ENCODE results near the gene NUP42. TPM values are rescaled to one million over a fixed set of nuclear protein-coding genes. Genes with fewer than 3 reads are reported as not detected.

The NUP42 gene
- total and polyA plus RNA-seq, 9 of the 15 experiments (the other 6 are each of a cell fraction or from before 2014, with no cell fraction given): 41.8 to 86.4 (median 71.2) TPM

DNA sequence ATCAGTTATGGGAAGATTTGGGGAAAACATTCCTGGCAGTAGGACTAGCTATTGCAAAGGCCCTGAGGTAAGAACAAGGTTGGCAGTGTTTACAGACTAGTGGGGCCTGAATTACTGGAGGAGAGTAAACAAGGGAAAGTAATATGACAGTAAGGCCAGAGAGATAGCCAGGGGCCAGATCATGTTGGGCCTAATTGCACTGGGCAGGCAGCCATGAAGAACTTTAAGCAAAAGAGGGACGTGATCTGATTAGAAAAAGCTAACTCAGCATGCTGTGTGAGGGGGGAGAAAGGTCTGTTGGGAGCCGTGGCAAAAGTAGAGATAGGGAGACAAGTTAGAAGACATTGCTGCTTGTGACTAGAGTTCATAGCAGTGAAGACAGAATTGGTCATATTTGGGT is 9.2 kb downstream of the NUP42 start (continued):
- TF ChIP-seq, protein P1, sequence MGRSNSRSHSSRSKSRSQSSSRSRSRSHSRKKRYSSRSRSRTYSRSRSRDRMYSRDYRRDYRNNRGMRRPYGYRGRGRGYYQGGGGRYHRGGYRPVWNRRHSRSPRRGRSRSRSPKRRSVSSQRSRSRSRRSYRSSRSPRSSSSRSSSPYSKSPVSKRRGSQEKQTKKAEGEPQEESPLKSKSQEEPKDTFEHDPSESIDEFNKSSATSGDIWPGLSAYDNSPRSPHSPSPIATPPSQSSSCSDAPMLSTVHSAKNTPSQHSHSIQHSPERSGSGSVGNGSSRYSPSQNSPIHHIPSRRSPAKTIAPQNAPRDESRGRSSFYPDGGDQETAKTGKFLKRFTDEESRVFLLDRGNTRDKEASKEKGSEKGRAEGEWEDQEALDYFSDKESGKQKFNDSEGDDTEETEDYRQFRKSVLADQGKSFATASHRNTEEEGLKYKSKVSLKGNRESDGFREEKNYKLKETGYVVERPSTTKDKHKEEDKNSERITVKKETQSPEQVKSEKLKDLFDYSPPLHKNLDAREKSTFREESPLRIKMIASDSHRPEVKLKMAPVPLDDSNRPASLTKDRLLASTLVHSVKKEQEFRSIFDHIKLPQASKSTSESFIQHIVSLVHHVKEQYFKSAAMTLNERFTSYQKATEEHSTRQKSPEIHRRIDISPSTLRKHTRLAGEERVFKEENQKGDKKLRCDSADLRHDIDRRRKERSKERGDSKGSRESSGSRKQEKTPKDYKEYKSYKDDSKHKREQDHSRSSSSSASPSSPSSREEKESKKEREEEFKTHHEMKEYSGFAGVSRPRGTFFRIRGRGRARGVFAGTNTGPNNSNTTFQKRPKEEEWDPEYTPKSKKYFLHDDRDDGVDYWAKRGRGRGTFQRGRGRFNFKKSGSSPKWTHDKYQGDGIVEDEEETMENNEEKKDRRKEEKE (IDR thresholded peaks at IDR 0.05; ENCODE audit: borderline replicate concordance in 1 of 2, control insufficient read depth in 1 of 2, low read depth in 2 of 2, low read length in 1 of 2): no peak
- TF ChIP-seq ZNF140 (CRISPR knock-in tag; IDR thresholded peaks at IDR 0.05) (no peak), BMI1 (IDR thresholded peaks at IDR 0.05; ENCODE audit: low read length) (no peak), PHTF2 (CRISPR knock-in tag; IDR thresholded peaks at IDR 0.05) (no peak), STAT5B (CRISPR knock-in tag; IDR thresholded peaks at IDR 0.05) (no peak), DPF2 (IDR thresholded peaks at IDR 0.05) (peak; percentile 98), KAT8 (IDR thresholded peaks at IDR 0.05; ENCODE audit: low read depth) (no peak), ETS2 (tag; IDR thresholded peaks at IDR 0.05; ENCODE audit: borderline replicate concordance, poor library complexity, severe bottlenecking) (no peak)
- TF ChIP-seq, protein P2, sequence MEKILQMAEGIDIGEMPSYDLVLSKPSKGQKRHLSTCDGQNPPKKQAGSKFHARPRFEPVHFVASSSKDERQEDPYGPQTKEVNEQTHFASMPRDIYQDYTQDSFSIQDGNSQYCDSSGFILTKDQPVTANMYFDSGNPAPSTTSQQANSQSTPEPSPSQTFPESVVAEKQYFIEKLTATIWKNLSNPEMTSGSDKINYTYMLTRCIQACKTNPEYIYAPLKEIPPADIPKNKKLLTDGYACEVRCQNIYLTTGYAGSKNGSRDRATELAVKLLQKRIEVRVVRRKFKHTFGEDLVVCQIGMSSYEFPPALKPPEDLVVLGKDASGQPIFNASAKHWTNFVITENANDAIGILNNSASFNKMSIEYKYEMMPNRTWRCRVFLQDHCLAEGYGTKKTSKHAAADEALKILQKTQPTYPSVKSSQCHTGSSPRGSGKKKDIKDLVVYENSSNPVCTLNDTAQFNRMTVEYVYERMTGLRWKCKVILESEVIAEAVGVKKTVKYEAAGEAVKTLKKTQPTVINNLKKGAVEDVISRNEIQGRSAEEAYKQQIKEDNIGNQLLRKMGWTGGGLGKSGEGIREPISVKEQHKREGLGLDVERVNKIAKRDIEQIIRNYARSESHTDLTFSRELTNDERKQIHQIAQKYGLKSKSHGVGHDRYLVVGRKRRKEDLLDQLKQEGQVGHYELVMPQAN (IDR thresholded peaks at IDR 0.05; ENCODE audit: borderline replicate concordance): no peak
- TF ChIP-seq, protein P3, sequence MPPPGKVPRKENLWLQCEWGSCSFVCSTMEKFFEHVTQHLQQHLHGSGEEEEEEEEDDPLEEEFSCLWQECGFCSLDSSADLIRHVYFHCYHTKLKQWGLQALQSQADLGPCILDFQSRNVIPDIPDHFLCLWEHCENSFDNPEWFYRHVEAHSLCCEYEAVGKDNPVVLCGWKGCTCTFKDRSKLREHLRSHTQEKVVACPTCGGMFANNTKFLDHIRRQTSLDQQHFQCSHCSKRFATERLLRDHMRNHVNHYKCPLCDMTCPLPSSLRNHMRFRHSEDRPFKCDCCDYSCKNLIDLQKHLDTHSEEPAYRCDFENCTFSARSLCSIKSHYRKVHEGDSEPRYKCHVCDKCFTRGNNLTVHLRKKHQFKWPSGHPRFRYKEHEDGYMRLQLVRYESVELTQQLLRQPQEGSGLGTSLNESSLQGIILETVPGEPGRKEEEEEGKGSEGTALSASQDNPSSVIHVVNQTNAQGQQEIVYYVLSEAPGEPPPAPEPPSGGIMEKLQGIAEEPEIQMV (tag; conservative IDR thresholded peaks at IDR 0.05; ENCODE audit: low read depth): no peak
- TF ChIP-seq, protein P4, sequence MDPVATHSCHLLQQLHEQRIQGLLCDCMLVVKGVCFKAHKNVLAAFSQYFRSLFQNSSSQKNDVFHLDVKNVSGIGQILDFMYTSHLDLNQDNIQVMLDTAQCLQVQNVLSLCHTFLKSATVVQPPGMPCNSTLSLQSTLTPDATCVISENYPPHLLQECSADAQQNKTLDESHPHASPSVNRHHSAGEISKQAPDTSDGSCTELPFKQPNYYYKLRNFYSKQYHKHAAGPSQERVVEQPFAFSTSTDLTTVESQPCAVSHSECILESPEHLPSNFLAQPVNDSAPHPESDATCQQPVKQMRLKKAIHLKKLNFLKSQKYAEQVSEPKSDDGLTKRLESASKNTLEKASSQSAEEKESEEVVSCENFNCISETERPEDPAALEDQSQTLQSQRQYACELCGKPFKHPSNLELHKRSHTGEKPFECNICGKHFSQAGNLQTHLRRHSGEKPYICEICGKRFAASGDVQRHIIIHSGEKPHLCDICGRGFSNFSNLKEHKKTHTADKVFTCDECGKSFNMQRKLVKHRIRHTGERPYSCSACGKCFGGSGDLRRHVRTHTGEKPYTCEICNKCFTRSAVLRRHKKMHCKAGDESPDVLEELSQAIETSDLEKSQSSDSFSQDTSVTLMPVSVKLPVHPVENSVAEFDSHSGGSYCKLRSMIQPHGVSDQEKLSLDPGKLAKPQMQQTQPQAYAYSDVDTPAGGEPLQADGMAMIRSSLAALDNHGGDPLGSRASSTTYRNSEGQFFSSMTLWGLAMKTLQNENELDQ (CRISPR knock-in tag; IDR thresholded peaks at IDR 0.05; ENCODE audit: borderline replicate concordance): no peak
- TF ChIP-seq, protein P5, sequence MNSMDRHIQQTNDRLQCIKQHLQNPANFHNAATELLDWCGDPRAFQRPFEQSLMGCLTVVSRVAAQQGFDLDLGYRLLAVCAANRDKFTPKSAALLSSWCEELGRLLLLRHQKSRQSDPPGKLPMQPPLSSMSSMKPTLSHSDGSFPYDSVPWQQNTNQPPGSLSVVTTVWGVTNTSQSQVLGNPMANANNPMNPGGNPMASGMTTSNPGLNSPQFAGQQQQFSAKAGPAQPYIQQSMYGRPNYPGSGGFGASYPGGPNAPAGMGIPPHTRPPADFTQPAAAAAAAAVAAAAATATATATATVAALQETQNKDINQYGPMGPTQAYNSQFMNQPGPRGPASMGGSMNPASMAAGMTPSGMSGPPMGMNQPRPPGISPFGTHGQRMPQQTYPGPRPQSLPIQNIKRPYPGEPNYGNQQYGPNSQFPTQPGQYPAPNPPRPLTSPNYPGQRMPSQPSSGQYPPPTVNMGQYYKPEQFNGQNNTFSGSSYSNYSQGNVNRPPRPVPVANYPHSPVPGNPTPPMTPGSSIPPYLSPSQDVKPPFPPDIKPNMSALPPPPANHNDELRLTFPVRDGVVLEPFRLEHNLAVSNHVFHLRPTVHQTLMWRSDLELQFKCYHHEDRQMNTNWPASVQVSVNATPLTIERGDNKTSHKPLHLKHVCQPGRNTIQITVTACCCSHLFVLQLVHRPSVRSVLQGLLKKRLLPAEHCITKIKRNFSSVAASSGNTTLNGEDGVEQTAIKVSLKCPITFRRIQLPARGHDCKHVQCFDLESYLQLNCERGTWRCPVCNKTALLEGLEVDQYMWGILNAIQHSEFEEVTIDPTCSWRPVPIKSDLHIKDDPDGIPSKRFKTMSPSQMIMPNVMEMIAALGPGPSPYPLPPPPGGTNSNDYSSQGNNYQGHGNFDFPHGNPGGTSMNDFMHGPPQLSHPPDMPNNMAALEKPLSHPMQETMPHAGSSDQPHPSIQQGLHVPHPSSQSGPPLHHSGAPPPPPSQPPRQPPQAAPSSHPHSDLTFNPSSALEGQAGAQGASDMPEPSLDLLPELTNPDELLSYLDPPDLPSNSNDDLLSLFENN (IDR thresholded peaks at IDR 0.05; ENCODE audit: low read depth in 2 of 2, low read length in 2 of 2): peak in 1 of 2 experiments; percentile 47; a peak in 1 of 4 replicates
